GM21786 (cell line): ENCODE measurements around the gene SLC49A4.

Source experiments
- ATAC-seq: cut with Tn5 transposase; IDR thresholded peaks from one replicate; pipeline ENCODE4 v1.9.1; 2021; ENCODE audit not compliant: unreplicated experiment

Gene SLC49A4

DNA sequence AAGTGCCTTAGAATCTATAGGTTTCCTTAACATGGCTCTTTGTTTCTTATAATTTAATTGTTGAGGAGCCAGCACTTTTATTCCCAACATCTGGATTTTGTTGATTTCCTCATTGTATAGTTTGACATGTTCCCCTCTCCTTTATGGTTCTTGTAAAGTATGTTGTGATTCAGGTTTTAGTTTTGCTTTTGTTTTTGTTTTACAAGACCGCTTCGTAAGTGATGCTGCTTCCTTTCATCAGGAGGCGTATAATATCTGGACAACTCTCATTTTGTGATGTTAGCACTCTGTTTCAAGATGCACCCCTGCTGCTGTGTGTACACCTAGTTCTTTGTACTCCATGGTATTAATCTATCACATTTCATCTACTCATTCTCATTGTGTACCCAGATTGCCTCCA lies 48.7 kb downstream of the SLC49A4 start:
- ATAC-seq, result no peak

DNA sequence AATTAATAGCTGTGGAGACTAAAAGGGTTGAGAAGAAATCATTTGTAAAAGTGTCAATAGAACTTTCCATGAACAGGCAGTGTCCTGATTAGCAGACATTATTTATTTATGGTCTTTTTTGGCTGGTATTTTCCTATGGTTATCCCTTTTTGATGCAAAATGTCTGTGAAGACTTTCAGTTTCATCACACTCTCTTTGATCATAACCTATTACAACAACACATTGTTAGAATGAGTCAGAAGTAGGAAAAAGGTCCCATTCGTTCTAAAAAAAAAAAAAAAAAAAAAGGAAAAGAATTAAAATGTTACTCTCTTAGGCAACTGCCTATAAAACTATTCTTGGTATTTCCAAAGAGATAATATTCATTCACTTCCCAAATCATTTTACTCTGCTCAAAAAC lies 62.1 kb downstream of the SLC49A4 start:
- no peak for ATAC-seq

DNA sequence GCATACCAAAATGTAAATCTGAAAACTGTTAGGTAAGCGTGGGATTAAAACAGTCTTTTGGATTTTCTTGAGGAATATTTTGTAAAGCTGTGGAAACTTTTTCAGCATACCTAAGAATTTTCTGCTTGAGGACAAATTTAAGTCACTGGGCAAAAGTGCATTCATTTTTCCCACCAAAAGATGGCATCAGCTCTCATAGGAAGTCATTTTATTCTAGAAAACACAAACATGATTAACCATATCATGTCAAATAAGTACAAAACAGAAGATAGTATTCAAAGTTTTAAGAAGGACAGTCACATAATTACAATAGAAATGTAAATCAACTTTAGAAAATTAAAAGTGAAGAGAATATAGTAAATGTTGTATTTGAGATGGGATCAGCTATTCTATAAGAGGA lies 63.5 kb downstream of the SLC49A4 start:
- ATAC-seq, result no peak

DNA sequence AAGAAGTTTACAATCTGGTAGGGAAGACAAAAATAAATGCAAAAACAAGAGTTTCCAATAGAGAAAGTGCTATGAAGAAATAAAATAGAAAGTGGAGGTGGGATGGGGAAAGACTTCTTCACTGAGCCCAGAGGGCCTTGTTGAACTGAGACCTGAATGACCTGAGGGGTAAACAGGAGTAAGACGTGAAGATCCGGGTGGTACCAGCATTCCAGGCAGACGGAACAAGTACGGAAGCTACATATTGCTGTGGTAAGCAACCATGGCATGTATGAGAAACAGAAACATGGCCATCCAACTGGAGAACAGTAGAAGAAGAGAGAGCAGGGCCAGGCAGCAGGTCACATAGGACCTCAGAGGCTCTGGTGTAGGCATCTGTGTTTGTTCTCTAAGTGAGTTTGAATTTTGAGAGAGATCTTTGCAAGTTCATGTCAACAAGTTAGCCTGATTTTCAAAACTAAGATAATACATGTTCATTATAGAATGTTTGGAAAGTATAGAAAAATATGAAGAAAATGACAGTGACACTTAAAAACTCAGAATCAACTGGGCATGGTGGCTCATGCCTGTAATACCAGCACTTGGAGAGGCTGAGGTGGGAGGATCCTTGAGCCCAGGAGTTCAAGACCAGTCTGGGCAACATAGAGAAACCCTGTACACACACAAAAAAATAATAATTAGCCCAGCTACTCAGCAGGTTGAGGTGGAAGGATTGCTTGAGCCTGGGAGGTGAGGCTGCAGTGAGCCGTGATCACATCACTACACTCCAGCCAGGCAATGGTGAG lies 64.3 kb downstream of the SLC49A4 start:
- no peak for ATAC-seq

DNA sequence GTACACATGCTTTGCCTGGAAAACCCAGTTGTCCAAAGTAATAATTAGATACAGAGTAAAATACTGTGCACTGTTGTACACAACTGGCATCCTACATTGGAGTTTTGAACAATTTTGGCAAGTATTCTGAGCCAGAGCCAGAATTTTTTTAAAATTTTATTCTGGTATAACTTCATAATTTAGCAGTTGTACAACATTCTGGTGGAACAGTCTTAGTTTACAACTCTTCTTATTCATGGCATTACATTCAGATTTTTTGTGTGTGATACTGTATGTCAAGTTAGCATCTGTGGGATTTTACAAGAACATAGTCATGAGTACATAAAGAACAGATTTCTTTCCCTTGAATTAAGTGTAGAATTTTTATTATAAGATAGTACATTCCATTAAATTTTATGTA lies 67.5 kb downstream of the SLC49A4 start:
- ATAC-seq, result no peak

DNA sequence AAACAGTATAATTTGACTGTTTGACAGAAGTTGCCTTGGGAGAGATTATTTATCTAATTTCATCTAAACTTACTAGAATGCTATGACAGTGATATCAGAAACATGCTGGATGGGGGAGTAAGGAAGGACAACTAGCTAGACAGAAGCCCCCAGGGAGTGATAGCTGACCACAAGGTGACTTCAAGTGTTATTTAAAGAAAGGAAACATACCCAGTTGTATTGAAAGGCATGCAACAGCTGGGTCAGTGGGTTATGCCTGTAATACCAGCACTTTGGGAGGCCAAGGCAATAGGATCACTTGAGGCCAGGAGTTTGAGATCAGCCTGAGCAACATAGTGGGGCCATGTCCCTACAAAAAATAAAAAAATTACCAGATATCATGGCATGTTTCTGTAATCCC lies 69.6 kb downstream of the SLC49A4 start:
- no peak for ATAC-seq

DNA sequence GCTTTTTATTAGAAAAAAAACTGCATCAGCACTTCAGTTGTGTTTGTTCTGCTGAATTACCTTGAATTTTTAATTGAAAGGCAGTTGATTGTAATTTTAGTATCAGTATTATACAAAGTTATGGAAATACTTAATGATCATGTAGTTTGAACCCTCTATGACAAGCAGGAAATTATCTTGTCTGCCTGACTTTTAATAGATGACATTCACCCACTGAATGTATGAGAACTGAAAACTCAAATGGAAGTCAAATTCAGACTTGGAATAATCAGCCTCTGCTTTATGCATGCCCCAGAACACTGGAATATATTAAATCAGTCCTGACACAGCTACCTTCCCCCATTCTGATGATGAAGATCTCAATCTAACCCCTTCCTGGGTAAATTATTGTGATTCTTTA lies 73.5 kb downstream of the SLC49A4 start:
- ATAC-seq, result no peak

DNA sequence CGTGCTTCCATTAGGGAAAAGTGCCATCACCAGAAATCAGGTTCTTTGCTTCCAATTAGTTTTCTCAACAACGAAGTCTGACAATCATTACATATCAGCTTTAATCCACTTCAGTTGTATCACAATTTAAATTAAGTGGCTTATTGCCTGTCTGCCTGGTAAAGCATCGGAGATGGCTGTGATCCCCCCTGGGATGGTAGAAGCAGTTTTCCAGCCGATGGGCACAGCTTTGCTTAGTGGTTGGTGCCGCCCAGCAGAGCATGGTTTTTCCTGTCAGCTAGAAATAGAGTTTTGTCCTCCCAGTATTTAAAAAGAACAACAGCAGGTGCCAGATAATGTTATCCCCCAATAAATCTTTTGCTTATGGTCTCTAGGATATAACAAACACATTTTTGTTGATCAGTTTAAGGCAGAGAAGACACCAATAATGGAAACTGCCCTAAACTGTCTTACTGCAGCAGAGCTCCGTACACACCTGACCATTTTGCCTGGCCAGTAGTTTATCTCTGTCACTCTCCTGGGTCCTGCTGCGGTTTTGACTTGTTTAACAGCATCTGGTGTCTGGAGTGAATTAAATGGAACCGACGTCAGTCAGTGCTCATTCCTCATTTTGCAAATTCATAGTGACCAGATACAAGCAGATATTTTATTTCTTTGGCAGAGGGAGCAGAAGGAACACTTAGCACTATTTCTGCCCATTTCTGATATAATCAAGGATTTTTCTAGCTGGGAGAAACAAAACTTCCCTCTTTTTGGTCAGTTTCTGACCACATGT lies 79.1 kb downstream of the SLC49A4 start:
- ATAC-seq, result no peak

DNA sequence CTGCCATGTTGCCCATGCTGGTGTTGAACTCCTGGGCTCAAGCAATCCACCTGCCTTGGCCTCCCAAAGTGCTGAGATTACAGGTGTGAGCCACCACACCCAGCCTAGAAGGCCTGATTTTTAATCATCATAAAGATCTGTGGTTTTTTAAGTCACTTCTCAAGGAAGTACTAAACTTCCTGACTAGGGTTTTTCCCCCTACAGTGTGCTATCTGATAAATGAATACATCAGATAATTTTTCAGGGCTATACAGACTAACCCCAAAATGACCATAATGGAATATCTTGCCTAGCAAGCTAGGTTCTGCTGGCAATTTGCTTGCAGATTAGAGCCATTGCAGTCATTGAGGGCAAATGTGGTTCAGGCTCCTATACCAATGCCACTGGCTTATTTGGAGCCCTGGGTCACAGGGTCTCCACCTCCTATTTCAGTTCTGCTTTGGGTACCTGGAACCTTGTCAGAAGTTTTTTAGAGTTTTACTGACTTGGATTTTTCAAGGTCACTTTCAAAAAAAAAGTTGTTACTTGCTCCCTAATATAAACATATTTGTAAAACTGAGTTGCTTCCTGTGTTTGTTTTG lies 80.8 kb downstream of the SLC49A4 start:
- no peak for ATAC-seq

DNA sequence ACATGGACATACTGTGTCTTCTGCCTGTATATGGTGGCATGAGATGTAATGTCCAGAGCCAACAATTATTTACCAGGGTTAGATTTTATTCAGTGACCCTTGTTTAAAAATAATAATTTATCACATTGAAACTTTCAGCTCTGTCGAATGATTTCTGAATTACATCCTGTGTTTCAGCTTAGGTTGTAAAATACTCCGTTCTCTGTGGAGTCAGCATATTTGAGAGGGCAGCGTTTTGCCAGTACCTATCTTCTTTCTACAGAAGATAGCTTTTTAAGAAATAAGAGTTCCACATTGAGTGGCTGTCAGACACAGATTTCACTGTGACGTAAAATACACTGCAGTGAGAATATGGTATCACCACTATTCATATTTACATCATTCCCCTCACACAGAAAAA lies 85.3 kb downstream of the SLC49A4 start:
- ATAC-seq, result no peak

DNA sequence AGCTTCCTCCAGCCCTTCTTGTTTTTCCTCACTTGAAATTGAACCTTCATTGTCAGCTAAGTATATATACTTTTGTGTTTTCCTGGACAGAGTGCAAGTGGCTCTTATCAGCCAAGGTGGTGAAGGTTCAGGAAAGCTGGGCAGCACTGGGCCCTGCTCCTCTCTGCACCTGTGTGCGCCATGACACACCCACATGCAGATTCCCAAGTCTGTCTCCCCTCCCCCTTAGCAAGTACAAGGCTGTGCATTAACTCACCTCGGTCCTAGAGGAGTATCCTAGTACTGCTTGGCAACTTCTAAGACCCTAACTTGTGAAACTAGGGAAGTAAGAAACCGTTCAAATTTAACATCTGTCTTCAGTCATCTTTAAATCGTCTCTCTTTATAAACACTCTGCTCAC lies 85.8 kb downstream of the SLC49A4 start:
- no peak for ATAC-seq

DNA sequence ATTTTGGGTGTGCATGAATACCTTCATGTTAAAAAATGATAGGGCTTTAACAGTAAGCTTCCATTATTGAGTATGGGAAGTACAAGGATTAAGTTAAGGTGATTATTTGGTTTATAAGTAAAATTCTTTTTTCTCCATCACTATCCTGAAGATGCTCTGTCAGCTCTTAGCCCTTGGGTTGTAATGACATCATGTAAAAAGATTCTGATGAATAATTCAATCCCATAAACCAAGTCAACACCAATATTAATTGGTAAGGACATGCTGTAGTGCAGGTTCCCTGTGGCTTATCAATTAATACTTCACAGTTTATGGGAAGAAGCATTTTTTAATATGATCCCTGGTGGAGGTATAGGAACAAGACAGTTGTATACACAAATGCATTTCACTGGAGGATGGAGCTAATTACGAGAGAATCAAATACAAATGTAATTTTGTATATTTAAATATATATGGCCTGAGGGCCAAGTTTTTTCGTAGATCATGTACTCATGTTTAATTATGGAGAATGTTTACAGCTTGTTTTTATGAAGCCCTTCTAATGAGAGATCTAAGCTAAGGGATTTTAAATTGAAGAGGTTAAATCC lies 87.6 kb downstream of the SLC49A4 start:
- ATAC-seq, result no peak

DNA sequence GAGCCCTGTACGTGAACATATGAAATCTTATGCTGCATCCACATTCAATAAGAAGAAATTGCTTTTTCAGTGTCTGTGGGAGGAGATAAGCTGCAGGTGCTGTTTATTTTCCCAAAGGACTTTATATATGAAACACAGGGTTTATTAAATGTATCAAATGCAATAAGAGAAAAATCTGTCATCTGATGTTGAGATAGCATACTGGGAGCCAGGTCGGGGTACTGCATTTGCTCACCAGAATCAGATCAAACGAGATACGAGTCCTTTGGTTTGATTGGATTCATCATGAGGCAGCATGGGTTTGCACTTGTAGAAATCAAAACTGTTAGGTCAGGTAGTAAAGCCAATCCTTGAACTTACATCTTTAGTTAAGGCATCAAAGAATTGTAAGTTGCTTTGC lies 91.4 kb downstream of the SLC49A4 start:
- ATAC-seq, result no peak

DNA sequence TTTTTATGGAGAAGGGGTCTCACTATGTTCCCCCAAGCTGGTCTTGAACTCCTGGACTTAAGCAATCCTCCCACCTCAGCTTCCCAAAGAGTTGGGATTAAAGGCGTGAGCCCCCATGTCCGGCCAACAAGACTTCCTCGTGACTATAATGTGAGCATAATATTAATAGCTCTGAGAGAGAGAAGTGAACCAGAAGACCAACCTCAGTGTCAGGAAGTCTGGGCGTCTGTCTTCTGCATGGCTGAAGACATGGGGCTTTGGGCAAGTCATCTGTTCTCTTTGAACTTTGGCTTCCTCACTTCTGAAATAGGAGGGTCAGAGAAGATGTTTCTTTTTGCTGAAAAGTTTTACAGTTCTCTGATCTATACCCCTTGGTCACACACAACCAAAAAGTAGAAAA lies 92.1 kb downstream of the SLC49A4 start:
- ATAC-seq, result no peak

DNA sequence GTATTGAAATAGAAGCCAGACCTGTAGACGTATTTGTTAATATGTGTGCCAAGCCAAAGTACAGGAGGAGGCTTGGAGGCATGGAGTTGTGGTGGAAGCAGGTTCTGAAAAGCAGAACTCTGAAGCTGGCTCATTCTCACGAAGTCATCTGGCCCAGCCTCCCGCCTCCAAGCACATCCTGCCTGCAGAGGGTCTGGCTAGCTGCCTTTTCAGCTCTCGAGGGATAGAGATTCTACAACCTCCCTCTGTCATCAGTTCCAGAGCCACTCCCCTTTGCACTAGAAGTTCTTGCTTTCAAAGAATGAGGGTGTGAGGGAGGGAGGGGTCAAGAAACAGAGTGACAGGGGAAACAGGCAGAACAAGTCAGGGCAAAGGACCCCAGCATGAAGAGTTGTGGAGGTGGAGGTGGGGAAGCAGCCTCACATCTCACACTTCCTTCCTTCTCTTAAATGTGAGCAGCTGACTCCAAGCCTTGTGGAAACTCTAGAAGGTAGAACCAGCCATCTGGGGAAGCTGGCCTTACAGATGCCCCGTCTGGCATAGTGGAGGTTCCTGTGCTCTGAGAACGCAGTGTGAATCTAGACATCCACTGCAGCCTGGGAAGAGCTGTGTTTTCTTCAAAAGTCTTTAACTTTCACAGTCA lies 95.3 kb downstream of the SLC49A4 start:
- ATAC-seq, result no peak

DNA sequence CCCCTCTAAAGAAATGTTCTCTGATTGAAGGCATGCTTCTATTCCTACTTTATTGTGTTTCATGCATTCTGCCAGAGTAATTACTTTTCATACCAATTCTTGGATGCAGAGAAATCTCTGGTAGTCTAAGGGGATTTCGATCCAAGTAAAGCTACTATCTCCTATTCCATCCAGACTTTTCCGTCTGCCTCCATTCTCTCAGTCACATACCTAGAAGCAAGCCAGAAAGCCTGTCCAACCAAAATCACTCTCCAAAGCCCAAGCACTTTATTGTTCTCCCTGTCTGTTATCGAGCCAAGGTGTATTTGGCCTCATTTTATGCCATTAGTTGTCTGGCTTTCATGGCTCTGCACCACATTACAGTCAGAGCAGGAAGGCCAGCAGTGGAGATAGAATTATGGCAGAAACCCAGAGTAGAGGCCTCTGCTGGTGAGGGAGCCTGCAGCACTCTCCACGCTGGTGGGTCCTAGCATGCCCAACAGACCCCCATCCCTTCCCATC lies 95.9 kb downstream of the SLC49A4 start:
- ATAC-seq, result no peak

DNA sequence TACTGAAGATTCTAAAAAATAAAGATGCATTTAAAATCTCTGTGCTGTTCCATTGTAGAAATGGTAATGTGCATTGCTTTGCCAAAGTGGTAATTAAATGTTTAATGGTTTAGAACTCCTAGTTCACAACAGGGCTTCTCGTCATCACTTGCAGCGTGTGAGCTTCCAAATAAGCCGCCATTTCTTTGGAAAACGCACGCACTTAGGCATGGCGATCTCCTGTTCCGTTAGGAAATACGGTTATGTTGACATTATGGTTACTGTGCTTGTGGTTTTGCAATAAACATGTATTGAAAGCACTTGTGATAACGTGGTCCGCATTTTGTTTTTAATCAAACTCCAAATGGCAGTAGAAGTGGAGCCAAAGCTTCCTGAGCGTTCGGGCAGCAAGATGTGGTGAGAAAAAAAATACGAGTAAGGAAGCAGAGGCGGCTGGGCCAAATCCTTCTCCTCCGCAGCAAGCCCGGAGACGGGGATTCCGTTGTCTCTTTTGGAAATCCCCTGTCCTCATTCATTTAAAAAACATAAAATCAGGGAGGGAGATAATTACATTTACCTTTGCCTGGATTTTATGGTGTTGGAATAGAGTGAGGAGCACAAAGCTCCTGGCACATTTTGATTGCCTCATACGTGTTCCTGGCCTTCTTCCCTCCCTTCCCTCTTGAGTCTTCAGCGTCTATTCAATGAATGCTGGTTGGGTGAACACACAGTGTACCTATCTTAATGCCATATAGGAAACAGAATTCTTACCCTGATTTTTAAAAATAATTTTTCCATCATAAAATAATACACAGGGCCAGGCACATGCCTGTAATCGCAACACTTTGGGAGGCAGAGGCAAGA lies 97.5 kb downstream of the SLC49A4 start:
- ATAC-seq, result no peak

DNA sequence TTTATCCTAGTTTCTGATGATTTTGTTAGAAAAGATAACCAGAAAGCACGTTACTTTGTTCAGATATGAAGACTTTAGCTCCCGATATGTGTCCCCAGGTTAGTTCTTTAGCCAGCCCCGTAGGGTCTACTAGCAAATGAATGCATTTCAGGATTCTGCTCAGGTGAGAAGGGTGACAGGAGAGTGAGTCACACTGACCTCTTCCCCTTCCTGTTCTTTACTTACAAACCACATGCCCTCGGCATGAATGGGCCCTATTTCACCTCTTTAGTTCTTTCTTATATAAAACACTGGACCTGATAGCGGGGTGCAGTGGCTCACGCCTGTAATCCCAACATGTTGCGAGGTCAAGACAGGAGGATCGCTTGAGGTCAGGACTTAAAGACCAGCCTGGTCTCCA lies 98.4 kb downstream of the SLC49A4 start:
- peak; percentile 50 for ATAC-seq

DNA sequence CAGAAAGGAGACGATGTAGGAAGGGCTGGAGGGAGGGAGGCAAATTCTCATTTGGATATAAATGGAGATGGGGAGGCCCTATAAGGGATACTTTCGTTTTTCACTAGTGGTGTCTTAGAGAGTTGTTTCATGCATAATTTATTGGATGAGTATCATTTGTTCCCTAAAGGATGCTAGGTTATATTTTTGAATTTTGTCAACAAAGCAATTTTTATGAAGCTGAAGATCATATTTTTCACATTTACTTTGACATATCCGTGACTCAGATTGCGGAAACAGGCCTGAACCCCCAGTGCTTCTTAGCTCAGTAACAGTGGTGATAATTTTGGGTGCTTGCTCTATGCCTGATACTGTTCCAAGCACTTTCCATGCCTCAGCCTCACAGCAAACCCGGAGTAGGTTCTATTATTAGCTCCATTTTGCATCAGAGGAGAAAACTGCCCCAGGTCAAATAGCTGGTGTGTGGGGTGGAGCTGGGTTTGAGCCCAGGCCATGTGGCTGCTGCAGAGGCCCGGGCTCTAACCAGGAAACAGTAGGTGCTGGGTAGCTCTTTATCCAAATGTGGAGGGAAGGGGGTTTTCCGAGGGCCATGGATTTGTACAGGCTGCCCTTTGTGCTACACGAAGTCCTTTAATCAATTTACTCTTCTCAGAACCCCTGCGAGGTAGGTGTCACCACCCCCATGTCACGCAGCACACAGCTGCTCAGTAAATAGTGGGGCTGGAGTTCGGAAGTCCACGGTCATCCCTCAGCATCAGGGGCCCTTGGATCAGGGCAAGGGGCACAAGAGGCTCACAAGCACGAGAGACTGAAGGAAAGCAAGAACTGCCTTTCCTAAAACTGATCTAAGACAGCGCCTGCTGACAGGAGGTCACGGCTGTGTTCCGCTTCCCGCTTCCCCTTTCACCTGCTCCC lies 99.1 kb downstream of the SLC49A4 start:
- no peak for ATAC-seq
